Left renal pelvis (tissue), 4 donors: ENCODE results near the gene KLKB1. TPM values are rescaled to one million over a fixed set of nuclear protein-coding genes. Genes with fewer than 3 reads are reported as not detected.

Experiments
- DNase-seq, 4 donors: peaks; one replicate each; pipeline ENCODE4 v3.0.0-alpha.2; 2013; ENCODE audit warnings: low read depth in 4 of 4, low spot score in 3 of 4
- polyA plus RNA-seq, 4 donors: library from polyadenylated mRNA; unstranded; fragments of 120-200 nt; gene quantifications; one replicate each; pipeline ENCODE4 v1.2.1, GENCODE V29; 2013; ENCODE audit not compliant: insufficient read length in 4 of 4

Gene KLKB1
- polyA plus RNA-seq, 4 donors, result 1.1 to 2.4 (median 1.8) TPM

DNA sequence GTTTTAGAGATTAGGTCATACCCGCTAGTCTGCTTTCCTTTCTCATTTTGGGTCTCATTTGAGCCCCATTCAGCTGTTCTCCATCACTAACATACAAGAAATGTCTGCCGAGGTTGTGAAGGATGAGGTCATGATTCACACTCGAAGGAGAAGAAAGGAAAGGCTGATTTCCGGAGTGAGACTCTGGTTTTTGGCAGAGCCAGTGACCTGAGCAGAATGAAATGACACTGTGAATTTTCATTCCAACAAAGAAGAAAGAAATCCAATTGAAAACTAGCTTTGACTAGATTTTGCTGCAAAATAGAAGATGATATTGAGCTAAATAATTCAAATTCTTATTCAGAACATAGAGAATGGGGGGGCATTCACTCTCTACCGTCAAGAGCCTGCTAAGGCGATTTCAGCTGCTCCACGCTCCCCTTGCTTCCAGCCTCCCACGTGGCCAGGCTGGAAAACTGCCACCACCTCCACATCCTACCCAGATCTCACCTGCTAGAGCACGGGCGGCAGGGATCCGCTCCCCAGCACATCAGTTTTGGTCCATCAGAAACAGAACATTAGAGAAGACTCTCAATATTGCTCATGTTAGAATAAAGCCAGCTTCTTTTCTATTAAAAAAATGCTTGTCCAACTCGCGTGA, 77.7 kb downstream of the KLKB1 start:
- no peak for DNase-seq

GRCh38 chr4:186307497-186307896, 80.2 kb downstream of the KLKB1 start:
- no peak for DNase-seq

DNA sequence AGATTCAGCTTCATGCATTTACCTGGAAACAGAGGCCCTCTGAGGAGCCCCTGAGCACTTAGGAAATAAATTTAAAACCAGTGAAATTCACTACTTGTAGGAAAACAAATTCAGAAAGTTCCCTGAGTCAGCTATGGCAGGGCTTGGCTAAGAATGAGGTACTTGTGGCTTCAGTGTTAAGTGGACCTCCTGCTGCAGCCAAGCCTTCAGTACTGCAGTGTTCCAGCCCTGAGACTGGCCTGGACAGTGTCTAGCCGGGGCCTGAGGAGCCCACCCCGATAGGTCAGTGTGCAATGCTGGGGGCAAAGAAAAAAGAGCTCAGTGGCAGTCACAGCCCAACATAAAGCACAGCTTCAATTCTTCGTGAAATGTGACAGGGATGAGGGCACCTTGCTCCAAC, 80.6 kb downstream of the KLKB1 start:
- DNase-seq, result no peak

Other genes starting within 250 kb of the KLKB1 start
- gene TLR3, start 158.4 kb upstream of the KLKB1 start, polyA plus RNA-seq, result 10 to 100 TPM; 12.4 to 17.1 (median 13.3) TPM
- 10 to 100 TPM; 21.5 to 57.3 (median 51.7) TPM for gene FAM149A, start 122.8 kb upstream of the KLKB1 start, polyA plus RNA-seq
- 10 to 100 TPM; 14.1 to 30.7 (median 16.8) TPM for gene CYP4V2, start 35.9 kb upstream of the KLKB1 start, polyA plus RNA-seq
- 1 to 10 TPM; 1.8 to 4.7 (median 3.2) TPM for gene F11, start 38.7 kb downstream of the KLKB1 start, polyA plus RNA-seq